Endothelial cell of umbilical vein (primary cell): Measurements from ENCODE around the gene ANKRD13B. TPM values are rescaled to one million over a fixed set of nuclear protein-coding genes. Genes with fewer than 3 reads are reported as not detected.

Experiments used
- BruUV-seq: library from RNA; stranded (reverse); fragments of 400-500 nt; replicated peaks from 2 replicates; lab custom pipeline; 2021; lab: Mats Ljungman, UMichigan
- CTCF ChIA-PET: fragments of 300-600, 350-600 bp; sonication (Branson Sonifier 250); formaldehyde crosslinking; loops from one replicate; lab custom pipeline; 2021; ENCODE audit warnings: antibody characterized with exemption, inconsistent platforms; lab: Charles Lee
- POLR2A ChIA-PET: fragments of 300-600, 350-600 bp; sonication (Branson Sonifier 250); formaldehyde crosslinking; loops from one replicate; lab custom pipeline; 2021; ENCODE audit warnings: antibody characterized with exemption, inconsistent platforms; lab: Charles Lee
- DNase-seq: peaks from one replicate; pipeline ENCODE4 v3.0.0-alpha.2; 2011; ENCODE audit warnings: low read depth, low spot score
- FAIRE-seq: peaks from 2 replicates; lab custom pipeline; 2011; peaks lifted over from hg19 to GRCh38; lab: Jason Lieb, UNC
- H2AFZ ChIP-seq: 2 replicates; pipeline ENCODE4 v1.6.0; 2012; ENCODE audit warnings: low read depth, low read length, control low read depth, inconsistent platforms
- H3K27ac ChIP-seq: 2 replicates; pipeline ENCODE4 v1.5.1; 2011; ENCODE audit warnings: low read depth, mild to moderate bottlenecking, control low read depth, low read length, moderate library complexity; ENCODE audit not compliant: insufficient read depth
- H3K27me3 ChIP-seq, 2 experiments: 2 replicates each; pipeline versions ENCODE4 v1.6.0 to v1.6.1; 2011; ENCODE audit warnings: low read length in 2 of 2, mixed read lengths in 1 of 2; ENCODE audit not compliant: control insufficient read depth in 2 of 2, insufficient read depth in 2 of 2
- H3K36me3 ChIP-seq, 2 experiments: 2 replicates in 1 of 2; 3 replicates in 1 of 2; pipeline ENCODE4 v1.5.1; 2011; ENCODE audit warnings: low read length in 2 of 2, mild to moderate bottlenecking in 1 of 2, moderate library complexity in 1 of 2; ENCODE audit not compliant: control insufficient read depth in 2 of 2, insufficient read depth in 2 of 2; ENCODE audit errors: extremely low read depth in 1 of 2
- H3K4me1 ChIP-seq: 3 replicates; pipeline ENCODE4 v1.5.1; 2011; ENCODE audit warnings: mild to moderate bottlenecking, low read length; ENCODE audit not compliant: control insufficient read depth, insufficient read depth; ENCODE audit errors: extremely low read depth
- H3K4me2 ChIP-seq: 2 replicates; pipeline ENCODE4 v1.6.1; 2011; ENCODE audit warnings: low read length, control low read depth, mixed read lengths; ENCODE audit not compliant: insufficient read depth
- H3K4me3 ChIP-seq, 3 experiments: fragments of 200-600 bp in 1 of 3; sonication (generic), shearing (Covaris generic) in 1 of 3; replicated peaks in 1 of 3; 2 replicates each; pipeline ENCODE4 v1.5.1; 2011 to 2016; ENCODE audit warnings: control low read depth in 3 of 3, low read length in 3 of 3, mild to moderate bottlenecking in 2 of 3, inconsistent platforms in 1 of 3, low read depth in 1 of 3, moderate library complexity in 1 of 3; ENCODE audit not compliant: insufficient read depth in 1 of 3
- H3K79me2 ChIP-seq: 2 replicates; pipeline ENCODE4 v1.6.0; 2012; ENCODE audit warnings: low read length, inconsistent platforms; ENCODE audit not compliant: control insufficient read depth, insufficient read depth
- H3K9ac ChIP-seq: replicated peaks from 2 replicates; pipeline ENCODE3; 2011; ENCODE audit warnings: low read length, control low read depth; ENCODE audit not compliant: insufficient read depth; ENCODE audit errors: extremely low read depth
- H3K9me1 ChIP-seq: replicated peaks from 3 replicates; pipeline ENCODE4 v1.6.0; 2011; ENCODE audit warnings: mild to moderate bottlenecking, low read length; ENCODE audit not compliant: control insufficient read depth, insufficient read depth; ENCODE audit errors: extremely low read depth
- H3K9me3 ChIP-seq: replicated peaks from 2 replicates; pipeline ENCODE4 v1.5.1; 2012; ENCODE audit warnings: low read length, inconsistent platforms; ENCODE audit not compliant: control insufficient read depth, insufficient read depth
- H4K20me1 ChIP-seq: replicated peaks from 2 replicates; pipeline ENCODE3; 2011; ENCODE audit warnings: mild to moderate bottlenecking, low read length; ENCODE audit not compliant: control insufficient read depth, insufficient read depth; ENCODE audit errors: extremely low read depth
- EZH2 ChIP-seq: IDR thresholded peaks from 2 replicates; pipeline ENCODE4 v1.6.1; 2012; ENCODE audit warnings: borderline replicate concordance, low read depth, mild to moderate bottlenecking, moderate library complexity, low read length, inconsistent platforms; ENCODE audit not compliant: severe bottlenecking
- FOS ChIP-seq: IDR thresholded peaks from 2 replicates; pipeline ENCODE4 v1.6.1; 2011; ENCODE audit warnings: mild to moderate bottlenecking, low read length, moderate library complexity, borderline replicate concordance; ENCODE audit not compliant: insufficient read depth
- GATA2 ChIP-seq: IDR thresholded peaks from 2 replicates; pipeline ENCODE4 v1.7.0; 2011; ENCODE audit warnings: low read depth, mild to moderate bottlenecking, moderate library complexity, mixed read lengths, low read length; ENCODE audit not compliant: insufficient read length, insufficient read depth
- JUN ChIP-seq: IDR thresholded peaks from 2 replicates; pipeline ENCODE4 v1.6.1; 2011; ENCODE audit warnings: borderline replicate concordance, low read depth; ENCODE audit not compliant: insufficient read length, insufficient read depth
- MYC ChIP-seq: IDR thresholded peaks from one replicate; pipeline ENCODE4 v1.6.1; 2011; ENCODE audit warnings: mild to moderate bottlenecking, low read depth, low read length
- POLR2A ChIP-seq: IDR thresholded peaks from 2 replicates; pipeline ENCODE4 v1.6.1; 2012; ENCODE audit warnings: low read depth, mild to moderate bottlenecking, control low read depth, low read length
- POLR2AphosphoS5 ChIP-seq: IDR thresholded peaks from 2 replicates; pipeline ENCODE4 v1.6.1; 2012; ENCODE audit warnings: low read depth, mild to moderate bottlenecking, control low read depth, low read length, moderate library complexity; ENCODE audit not compliant: insufficient read depth
- dilution Hi-C: fragments of 300-500 bp; cut with MboI; formaldehyde crosslinking; loops from one replicate; pipeline ENCODE4 v1.15.0; 2019; ENCODE audit warnings: low sequenced_read_pairs; ENCODE audit not compliant: extremely low pct_ligation_motif_present
- intact Hi-C: fragments of 100-400 bp; cut with micrococcal nuclease; formaldehyde crosslinking; loops from one replicate; pipeline ENCODE4 v1.10.0; 2022
- polyA plus RNA-seq, 4 experiments: library from polyadenylated mRNA; depleted of rRNA in 3 of 4; stranded (reverse) in 3 of 4; unstranded in 1 of 4; fragments of >200 nt; gene quantifications; 2 replicates each; pipeline versions ENCODE4 v1.2.1 to v1.2.3, GENCODE V29; 2011 to 2012; ENCODE audit warnings: missing spikeins in 1 of 4
- total RNA-seq: library from RNA; stranded (reverse); gene quantifications from 2 replicates; pipeline ENCODE4 v1.2.3, GENCODE V29; 2021
- TF ChIP-seq, protein P1 (sequence below): IDR thresholded peaks from 2 replicates; pipeline ENCODE4 v1.6.1; 2011; ENCODE audit not compliant: insufficient read depth, insufficient read length
- TF ChIP-seq, protein P2 (sequence below), 2 donors: IDR thresholded peaks; 1 replicate in 1 of 2; 2 replicates in 1 of 2; pipeline ENCODE4 v1.5.1; 2011; ENCODE audit warnings: low read length in 2 of 2, mild to moderate bottlenecking in 2 of 2, moderate library complexity in 2 of 2, control low read depth in 1 of 2, inconsistent platforms in 1 of 2, low read depth in 1 of 2; ENCODE audit not compliant: insufficient read depth in 1 of 2; ENCODE audit errors: extremely low read depth in 1 of 2

The ANKRD13B gene
- total and polyA plus RNA-seq, 2 donors (not counting 3 experiments of a cell fraction or from before 2014, with no cell fraction given), result 21.1 to 23.2 TPM

DNA sequence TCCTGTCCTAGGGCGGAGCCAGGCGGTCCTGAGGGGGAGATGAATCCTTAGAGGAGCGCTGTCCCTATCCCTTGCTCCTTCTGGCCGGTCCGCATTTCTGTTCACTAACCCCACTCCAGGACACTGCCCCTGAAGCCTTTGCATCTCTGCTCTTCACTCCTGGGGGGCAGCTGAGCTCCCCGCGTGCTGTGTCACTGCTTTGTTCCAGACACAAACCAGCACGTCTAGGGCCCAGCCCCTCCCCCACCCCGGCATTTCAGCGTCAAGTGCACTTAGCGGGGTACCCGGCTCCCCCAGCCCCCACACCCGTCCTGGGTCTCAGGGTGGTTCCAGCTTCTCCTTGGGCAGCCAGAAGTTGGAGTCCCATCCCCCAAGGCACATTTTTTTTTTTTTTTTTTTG is 20.9 kb downstream of the ANKRD13B start:
- TF ChIP-seq EZH2 (no peak), JUN (no peak), MYC (no peak), POLR2AphosphoS5 (no peak), GATA2 (no peak), FOS (no peak), POLR2A (no peak)
- TF ChIP-seq, protein P1, sequence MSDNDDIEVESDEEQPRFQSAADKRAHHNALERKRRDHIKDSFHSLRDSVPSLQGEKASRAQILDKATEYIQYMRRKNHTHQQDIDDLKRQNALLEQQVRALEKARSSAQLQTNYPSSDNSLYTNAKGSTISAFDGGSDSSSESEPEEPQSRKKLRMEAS, result no peak
- TF ChIP-seq, protein P2, sequence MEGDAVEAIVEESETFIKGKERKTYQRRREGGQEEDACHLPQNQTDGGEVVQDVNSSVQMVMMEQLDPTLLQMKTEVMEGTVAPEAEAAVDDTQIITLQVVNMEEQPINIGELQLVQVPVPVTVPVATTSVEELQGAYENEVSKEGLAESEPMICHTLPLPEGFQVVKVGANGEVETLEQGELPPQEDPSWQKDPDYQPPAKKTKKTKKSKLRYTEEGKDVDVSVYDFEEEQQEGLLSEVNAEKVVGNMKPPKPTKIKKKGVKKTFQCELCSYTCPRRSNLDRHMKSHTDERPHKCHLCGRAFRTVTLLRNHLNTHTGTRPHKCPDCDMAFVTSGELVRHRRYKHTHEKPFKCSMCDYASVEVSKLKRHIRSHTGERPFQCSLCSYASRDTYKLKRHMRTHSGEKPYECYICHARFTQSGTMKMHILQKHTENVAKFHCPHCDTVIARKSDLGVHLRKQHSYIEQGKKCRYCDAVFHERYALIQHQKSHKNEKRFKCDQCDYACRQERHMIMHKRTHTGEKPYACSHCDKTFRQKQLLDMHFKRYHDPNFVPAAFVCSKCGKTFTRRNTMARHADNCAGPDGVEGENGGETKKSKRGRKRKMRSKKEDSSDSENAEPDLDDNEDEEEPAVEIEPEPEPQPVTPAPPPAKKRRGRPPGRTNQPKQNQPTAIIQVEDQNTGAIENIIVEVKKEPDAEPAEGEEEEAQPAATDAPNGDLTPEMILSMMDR (IDR thresholded peaks at IDR 0.05; ENCODE audit: extremely low read depth in 1 of 2, insufficient read depth in 1 of 2, low read depth in 1 of 2, low read length in 2 of 2), result no peak
- dilution Hi-C loops (no loop called here), intact Hi-C loops (loop anchor here (1.0 kb wide), 2 partner anchors 23 to 34 kb away; no protein-coding TSS in a partner anchor)
- no peaks in the 10 kb centered on the region for H3K79me2 ChIP-seq
- H3K9ac ChIP-seq, result no peak overlapping the region
- no peaks in the 10 kb centered on the region for H3K27me3 ChIP-seq
- FAIRE-seq, result no peak
- no peaks in the 10 kb centered on the region for H3K9me3 ChIP-seq
- POLR2A ChIA-PET, result interaction anchor here (0.7 kb wide), 1 partner anchor 196 kb away, joined by 3 read pairs; no protein-coding TSS in a partner anchor
- no peak overlapping the region for H3K4me3 ChIP-seq
- peak overlapping the region; percentile 18 for H3K4me2 ChIP-seq
- no peaks in the 10 kb centered on the region for H4K20me1 ChIP-seq
- H3K4me1 ChIP-seq, result peaks cover 31% of the 10 kb centered on the region
- H2AFZ ChIP-seq, result peak overlapping the region; percentile 58
- no peak overlapping the region for H3K27ac ChIP-seq
- H3K9me1 ChIP-seq, result no peaks in the 10 kb centered on the region
- H3K36me3 ChIP-seq, result peaks cover 0 to 4% of the 10 kb centered on the region in 2 experiments
- CTCF ChIA-PET, result interaction anchor here (0.6 to 6.9 kb wide), 23 partner anchors 9 to 490 kb away, joined by 3 to 113 read pairs (median 5); partner anchors contain the start of genes ANKRD13B and SSH2
- BruUV-seq, result no TSS peak
- no peak for DNase-seq
